ENCODE data around the gene CDH4. TPM values are rescaled to one million over a fixed set of nuclear protein-coding genes. Genes with fewer than 3 reads are reported as not detected.
A peak's percentile ranks its signal among the peaks of the same experiment; 100 is the strongest.

The CDH4 gene
- polyA plus RNA-seq, 6 donors from 2014 or later, result not detected

DNA sequence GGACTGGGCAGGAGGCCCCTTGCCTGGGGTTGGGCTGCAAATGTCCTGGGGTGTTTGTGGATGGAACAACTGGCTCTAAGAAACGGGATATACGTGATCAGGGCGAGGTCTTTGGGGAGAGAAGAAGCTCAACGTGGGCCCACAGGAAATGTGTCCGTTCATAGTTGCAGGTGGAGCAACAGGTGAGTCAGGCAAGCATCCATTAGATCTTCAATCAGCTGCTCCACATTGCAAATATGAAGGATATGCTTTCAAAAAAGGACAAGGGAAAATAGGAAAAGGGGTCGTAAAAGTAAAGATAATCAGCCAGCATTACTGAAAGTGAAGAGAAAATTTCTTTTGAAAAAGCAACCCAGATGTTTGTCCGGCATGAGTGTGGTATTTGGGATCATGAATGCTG lies 251.0 kb downstream of the CDH4 start:
- Mint-ChIP-seq H3K4me1 (no peaks in the 10 kb centered on the region), H3K27me3 (no peaks in the 10 kb centered on the region)

GRCh38 chr20:61505508-61505907 lies 253.4 kb downstream of the CDH4 start:
- no peak overlapping the region for H3K27ac Mint-ChIP-seq
- H3K4me3 Mint-ChIP-seq, result no peak overlapping the region
- no peaks in the 10 kb centered on the region for H3K4me1 Mint-ChIP-seq
- H3K9me3 Mint-ChIP-seq, result peaks cover 0 to 15% (median 2%) of the 10 kb centered on the region in 7 donors
- DNase-seq (no peak), ATAC-seq (ENCODE audit: low read depth in 2 of 2) (no peak)
- no peaks in the 10 kb centered on the region for H3K36me3 Mint-ChIP-seq
- H3K27me3 Mint-ChIP-seq, result no peaks in the 10 kb centered on the region

More for the DNA sequence above, 251.0 kb downstream of the CDH4 start:
- peak overlapping the region in 1 of 6 donors; percentile 35 for H3K27ac Mint-ChIP-seq
- DNase-seq (no peak), ATAC-seq (ENCODE audit: low read depth in 2 of 2) (no peak)
- no peaks in the 10 kb centered on the region for H3K36me3 Mint-ChIP-seq
- H3K9me3 Mint-ChIP-seq, result peaks cover 0 to 15% (median 0%) of the 10 kb centered on the region in 7 donors
- no peak overlapping the region for H3K4me3 Mint-ChIP-seq

GRCh38 chr20:61507778-61508177 lies 255.7 kb downstream of the CDH4 start:
- no peaks in the 10 kb centered on the region for H3K4me1 Mint-ChIP-seq
- H3K27me3 Mint-ChIP-seq, result no peaks in the 10 kb centered on the region
- DNase-seq (no peak), ATAC-seq (ENCODE audit: low read depth in 2 of 2) (no peak)
- H3K9me3 Mint-ChIP-seq, result peaks cover 0 to 11% (median 2%) of the 10 kb centered on the region in 7 donors
- H3K36me3 Mint-ChIP-seq, result no peaks in the 10 kb centered on the region
- H3K4me3 Mint-ChIP-seq, result no peak overlapping the region
- H3K27ac Mint-ChIP-seq, result no peak overlapping the region

GRCh38 chr20:61508301-61509096 lies 256.4 kb downstream of the CDH4 start:
- H3K4me3 Mint-ChIP-seq, result no peak overlapping the region
- no peak overlapping the region for H3K27ac Mint-ChIP-seq
- ATAC-seq (ENCODE audit: low read depth in 2 of 2), result no peak

DNA sequence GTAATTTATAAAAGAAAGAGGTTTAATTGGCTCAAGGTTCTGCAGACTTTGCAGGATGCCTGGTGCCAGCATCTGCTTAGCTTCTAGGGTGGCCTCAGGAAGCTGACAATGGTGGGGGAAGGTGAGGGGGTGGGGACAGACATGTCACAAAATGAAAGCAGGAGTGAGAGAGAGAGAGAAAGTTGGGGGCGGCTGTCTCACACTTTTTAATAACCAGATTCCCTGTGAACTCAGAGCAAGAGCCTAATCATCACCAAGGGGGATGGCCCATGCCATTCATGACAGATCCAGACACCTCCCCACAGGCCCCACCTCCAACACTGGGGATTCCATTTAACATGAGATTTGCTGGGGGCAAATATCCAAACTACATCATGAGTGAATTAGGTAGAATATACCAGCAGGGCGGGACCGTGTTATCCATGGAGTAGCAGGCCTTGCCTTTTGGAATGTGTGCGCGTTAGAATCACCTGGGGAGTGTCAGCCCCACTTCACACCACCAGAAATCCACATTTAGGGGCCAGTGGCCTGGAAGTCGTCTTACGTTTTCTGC lies 258.8 kb downstream of the CDH4 start:
- DNase-seq (no peak), ATAC-seq (ENCODE audit: low read depth in 2 of 2) (no peak)
- peaks cover 0 to 6% (median 1%) of the 10 kb centered on the region in 7 donors for H3K9me3 Mint-ChIP-seq
- no peak overlapping the region for H3K27ac Mint-ChIP-seq
- no peaks in the 10 kb centered on the region for H3K4me1 Mint-ChIP-seq
- no peak overlapping the region for H3K4me3 Mint-ChIP-seq
- peaks cover 0 to under 1% (median 0%) of the 10 kb centered on the region in 3 donors for H3K27me3 Mint-ChIP-seq
- H3K36me3 Mint-ChIP-seq, result no peaks in the 10 kb centered on the region

More at GRCh38 chr20:61508301-61509096, 256.4 kb downstream of the CDH4 start:
- Mint-ChIP-seq H3K9me3 (peaks cover 0 to 11% (median 2%) of the 10 kb centered on the region in 7 donors), H3K36me3 (no peaks in the 10 kb centered on the region), H3K27me3 (no peaks in the 10 kb centered on the region), H3K4me1 (no peaks in the 10 kb centered on the region)
- no peak for DNase-seq

DNA sequence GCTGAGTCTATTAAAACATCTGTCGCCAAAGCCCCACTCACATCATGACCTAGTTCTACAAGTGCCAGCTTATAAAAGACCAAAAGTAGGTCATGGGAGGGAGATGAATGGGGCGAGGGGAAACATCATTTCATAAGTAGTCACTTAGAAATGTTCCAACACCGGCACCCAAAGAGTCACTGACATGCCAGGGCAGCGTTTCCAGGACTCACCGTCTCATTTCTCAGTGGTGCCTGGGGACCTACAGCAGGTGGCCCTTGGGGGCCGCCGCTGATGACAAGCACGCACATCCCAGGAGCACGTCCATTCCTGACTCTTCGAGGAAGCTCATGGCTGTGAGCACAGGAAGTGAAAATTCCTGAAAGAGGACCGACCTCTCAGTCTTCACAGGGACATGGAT lies 260.4 kb downstream of the CDH4 start:
- Mint-ChIP-seq H3K27ac (no peak overlapping the region), H3K4me1 (no peaks in the 10 kb centered on the region), H3K36me3 (no peaks in the 10 kb centered on the region), H3K9me3 (peaks cover 0 to 6% (median 1%) of the 10 kb centered on the region in 7 donors), H3K4me3 (no peak overlapping the region), H3K27me3 (peaks cover 0 to 5% (median 0%) of the 10 kb centered on the region in 3 donors)
- DNase-seq, result no peak
- no peak for ATAC-seq (ENCODE audit: low read depth in 2 of 2)

- Mint-ChIP-seq H3K9me3 (peaks cover 0 to 7% (median 3%) of the 10 kb centered on the region in 7 donors), H3K27me3 (peaks cover 0 to 5% (median 0%) of the 10 kb centered on the region in 3 donors), H3K27ac (no peak overlapping the region)
Observed at GRCh38 chr20:61513124-61514017, 261.3 kb downstream of the CDH4 start.

DNA sequence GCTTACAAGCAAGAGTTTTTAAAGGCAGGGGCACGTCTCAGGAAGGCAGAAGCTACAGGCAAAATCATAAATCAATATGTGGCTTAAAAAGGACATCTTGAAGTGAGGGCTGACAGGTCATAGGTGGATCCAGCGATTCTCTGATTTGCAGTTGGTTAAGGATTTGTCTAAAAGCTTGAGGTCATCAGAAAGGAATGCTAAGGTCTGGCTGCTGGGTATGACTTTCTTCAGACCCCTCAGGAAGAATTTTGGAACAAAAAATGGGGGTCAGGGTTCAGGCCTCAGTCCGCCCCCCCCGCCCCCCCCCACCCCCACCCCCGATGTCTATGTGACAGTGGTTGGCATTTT lies 261.9 kb downstream of the CDH4 start:
- Mint-ChIP-seq H3K4me1 (no peaks in the 10 kb centered on the region), H3K36me3 (no peaks in the 10 kb centered on the region), H3K27me3 (peaks cover 0 to 5% (median 0%) of the 10 kb centered on the region in 3 donors), H3K9me3 (peaks cover 4 to 12% (median 6%) of the 10 kb centered on the region in 7 donors), H3K4me3 (peak overlapping the region in 1 of 8 donors; percentile 25), H3K27ac (no peak overlapping the region)
- ATAC-seq (ENCODE audit: low read depth in 2 of 2) (no peak), DNase-seq (no peak)

More at GRCh38 chr20:61513124-61514017, 261.3 kb downstream of the CDH4 start:
- Mint-ChIP-seq H3K4me3 (peak overlapping the region in 1 of 8 donors; percentile 25), H3K4me1 (no peaks in the 10 kb centered on the region), H3K36me3 (no peaks in the 10 kb centered on the region)
- no peak for ATAC-seq (ENCODE audit: low read depth in 2 of 2)
- DNase-seq, result no peak

GRCh38 chr20:61514396-61514795 lies 262.3 kb downstream of the CDH4 start:
- H3K27me3 Mint-ChIP-seq, result peaks cover 0 to 5% (median 0%) of the 10 kb centered on the region in 3 donors
- H3K4me1 Mint-ChIP-seq, result no peaks in the 10 kb centered on the region
- H3K9me3 Mint-ChIP-seq, result peaks cover 4 to 12% (median 6%) of the 10 kb centered on the region in 7 donors
- no peak overlapping the region for H3K4me3 Mint-ChIP-seq
- H3K27ac Mint-ChIP-seq, result no peak overlapping the region
- no peaks in the 10 kb centered on the region for H3K36me3 Mint-ChIP-seq
- DNase-seq (no peak), ATAC-seq (ENCODE audit: low read depth in 2 of 2) (no peak)

GRCh38 chr20:61514805-61515505 lies 262.9 kb downstream of the CDH4 start:
- H3K36me3 Mint-ChIP-seq, result no peaks in the 10 kb centered on the region
- no peak overlapping the region for H3K4me3 Mint-ChIP-seq
- peaks cover 4 to 12% (median 6%) of the 10 kb centered on the region in 7 donors for H3K9me3 Mint-ChIP-seq
- H3K4me1 Mint-ChIP-seq, result no peaks in the 10 kb centered on the region
- peaks cover 0 to 5% (median 0%) of the 10 kb centered on the region in 3 donors for H3K27me3 Mint-ChIP-seq
- ATAC-seq (ENCODE audit: low read depth in 2 of 2) (no peak), DNase-seq (no peak)
- no peak overlapping the region for H3K27ac Mint-ChIP-seq

GRCh38 chr20:61515922-61516321 lies 263.9 kb downstream of the CDH4 start:
- DNase-seq (no peak), ATAC-seq (ENCODE audit: low read depth in 2 of 2) (no peak)
- H3K36me3 Mint-ChIP-seq, result no peaks in the 10 kb centered on the region
- H3K27ac Mint-ChIP-seq, result peak overlapping the region in 1 of 6 donors; percentile 80
- H3K4me3 Mint-ChIP-seq, result no peak overlapping the region
- peaks cover 4 to 12% (median 6%) of the 10 kb centered on the region in 7 donors for H3K9me3 Mint-ChIP-seq
- peaks cover 0 to 5% (median 0%) of the 10 kb centered on the region in 3 donors for H3K27me3 Mint-ChIP-seq
- H3K4me1 Mint-ChIP-seq, result no peaks in the 10 kb centered on the region

- no peaks in the 10 kb centered on the region for H3K4me1 Mint-ChIP-seq
- H3K27me3 Mint-ChIP-seq, result peaks cover 0 to 5% (median 0%) of the 10 kb centered on the region in 3 donors
- H3K36me3 Mint-ChIP-seq, result no peaks in the 10 kb centered on the region
- no peak for DNase-seq
- H3K4me3 Mint-ChIP-seq, result no peak overlapping the region
- H3K9me3 Mint-ChIP-seq, result peaks cover 4 to 12% (median 6%) of the 10 kb centered on the region in 7 donors
- no peak for ATAC-seq (ENCODE audit: low read depth in 2 of 2)
- peak overlapping the region in 1 of 6 donors; percentile 80 for H3K27ac Mint-ChIP-seq
Observed at GRCh38 chr20:61516346-61517208, 264.5 kb downstream of the CDH4 start.
